SK-N-SH treated with all-trans-retinoic acid at 6 μM for 48 hours (cell line): ENCODE measurements around the gene NPAS3.

Source experiments
- ATAC-seq: fragments of 200-7000 bp; cut with Tn5 transposase; 3 replicates; pipeline ENCODE4 v1.9.1; 2020; ENCODE audit warnings: mild to moderate bottlenecking, moderate library complexity
- ARNTL ChIP-seq: fragments of 450-650 bp; formaldehyde crosslinking; IDR thresholded peaks from 2 replicates; pipeline ENCODE4 v1.5.0; 2020; ENCODE audit warnings: low read depth, mild to moderate bottlenecking, moderate library complexity, borderline replicate concordance
- BACH2 ChIP-seq: fragments of 250-450 bp; sonication (Bioruptor Pico); IDR thresholded peaks from 2 replicates; pipeline ENCODE4 v1.9.0; 2021; ENCODE audit warnings: mild to moderate bottlenecking, borderline replicate concordance
- CREB5 ChIP-seq: fragments of 250-450 bp; sonication (Bioruptor Pico); IDR thresholded peaks from 2 replicates; pipeline ENCODE4 v1.5.1; 2020; ENCODE audit warnings: low read depth, mild to moderate bottlenecking, moderate library complexity
- CSDC2 ChIP-seq: fragments of 250-450 bp; sonication (Bioruptor Pico); IDR thresholded peaks from 2 replicates; pipeline ENCODE4 v1.5.0; 2020; ENCODE audit warnings: mild to moderate bottlenecking, moderate library complexity
- CSRNP3 ChIP-seq: fragments of 250-450 bp; sonication (Bioruptor Pico); IDR thresholded peaks from 2 replicates; pipeline ENCODE4 v1.5.1; 2021; ENCODE audit warnings: mild to moderate bottlenecking, moderate library complexity
- ESRRG ChIP-seq: fragments of 250-450 bp; sonication (Bioruptor Pico); IDR thresholded peaks from 2 replicates; pipeline ENCODE4 v1.6.1; 2021; ENCODE audit warnings: mild to moderate bottlenecking
- GLIS3 ChIP-seq: fragments of 250-450 bp; sonication (Bioruptor Pico); IDR thresholded peaks from 2 replicates; pipeline ENCODE4 v1.5.0; 2020; ENCODE audit warnings: mild to moderate bottlenecking, moderate library complexity
- ISL1 ChIP-seq: fragments of 250-450 bp; sonication (Bioruptor Pico); IDR thresholded peaks from 2 replicates; pipeline ENCODE4 v2.1.2; 2022; ENCODE audit warnings: mild to moderate bottlenecking, moderate library complexity
- OSR1 ChIP-seq: fragments of 250-450 bp; sonication (Bioruptor Pico); IDR thresholded peaks from 2 replicates; pipeline ENCODE4 v1.8.0; 2022; ENCODE audit warnings: moderate library complexity, mild to moderate bottlenecking, inconsistent platforms
- PATZ1 ChIP-seq: fragments of 250-450 bp; sonication (Bioruptor Pico); IDR thresholded peaks from 2 replicates; pipeline ENCODE4 v1.8.0; 2020; ENCODE audit warnings: mild to moderate bottlenecking, moderate library complexity, borderline replicate concordance
- POU6F1 ChIP-seq: fragments of 250-450 bp; sonication (Bioruptor Pico); IDR thresholded peaks from 2 replicates; pipeline ENCODE4 v1.8.0; 2021; ENCODE audit warnings: low read depth, mild to moderate bottlenecking, moderate library complexity, borderline replicate concordance
- PPARA ChIP-seq: fragments of 250-450 bp; sonication (Bioruptor Pico); IDR thresholded peaks from 2 replicates; pipeline ENCODE4 v1.5.0; 2020; ENCODE audit warnings: mild to moderate bottlenecking, borderline replicate concordance
- RARB ChIP-seq: fragments of 250-450 bp; sonication (Bioruptor Pico); IDR thresholded peaks from 2 replicates; pipeline ENCODE4 v1.8.0; 2021; ENCODE audit warnings: mild to moderate bottlenecking, moderate library complexity
- SNAI2 ChIP-seq: fragments of 250-450 bp; sonication (Bioruptor Pico); IDR thresholded peaks from 2 replicates; pipeline ENCODE4 v1.5.0; 2020; ENCODE audit warnings: mild to moderate bottlenecking, moderate library complexity
- TOX ChIP-seq: fragments of 250-450 bp; sonication (Bioruptor Pico); IDR thresholded peaks from 2 replicates; pipeline ENCODE4 v1.8.0; 2021; ENCODE audit warnings: mild to moderate bottlenecking, moderate library complexity, borderline replicate concordance
- ZC3H10 ChIP-seq: fragments of 250-450 bp; sonication (Bioruptor Pico); IDR thresholded peaks from 2 replicates; pipeline ENCODE4 v1.5.1; 2021; ENCODE audit warnings: mild to moderate bottlenecking, moderate library complexity
- ZFP30 ChIP-seq: fragments of 450-650 bp; formaldehyde crosslinking; IDR thresholded peaks from 2 replicates; pipeline ENCODE4 v1.5.0; 2022; ENCODE audit warnings: mild to moderate bottlenecking, moderate library complexity
- ZNF565 ChIP-seq: fragments of 450-650 bp; formaldehyde crosslinking; conservative IDR thresholded peaks from 2 replicates; pipeline ENCODE4 v1.5.0; 2020; ENCODE audit warnings: low read depth, mild to moderate bottlenecking, moderate library complexity
- ZNF70 ChIP-seq: fragments of 450-650 bp; formaldehyde crosslinking; IDR thresholded peaks from 2 replicates; pipeline ENCODE4 v1.5.0; 2020; ENCODE audit warnings: mild to moderate bottlenecking, moderate library complexity
- ZNF8 ChIP-seq: fragments of 450-650 bp; formaldehyde crosslinking; IDR thresholded peaks from 2 replicates; pipeline ENCODE4 v1.5.0; 2020; ENCODE audit warnings: mild to moderate bottlenecking, moderate library complexity

NPAS3 gene

DNA sequence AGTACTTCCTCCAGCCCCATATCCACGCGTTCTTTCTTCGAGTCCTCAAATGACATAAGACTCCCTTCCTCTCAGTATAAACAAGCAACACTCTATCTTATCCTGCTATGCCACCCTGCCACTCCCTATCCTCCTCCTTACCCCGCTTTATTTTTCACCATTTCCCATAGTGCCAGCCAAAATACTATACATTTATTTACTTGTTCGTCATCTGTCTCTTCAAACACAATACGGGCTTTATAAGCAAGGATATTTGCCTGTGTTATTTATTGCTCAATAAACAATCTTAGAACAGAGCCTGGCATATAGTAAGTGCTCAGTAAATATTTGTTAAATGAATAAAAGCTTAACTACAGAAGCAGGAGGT lies 567.3 kb downstream of the NPAS3 start:
- TF ChIP-seq RARB (no peak), BACH2 (CRISPR knock-in tag) (no peak), ARNTL (CRISPR knock-in tag) (no peak), TOX (CRISPR knock-in tag) (no peak), ZNF565 (no peak), SNAI2 (no peak), CSDC2 (CRISPR knock-in tag) (no peak), ZFP30 (CRISPR knock-in tag) (no peak), POU6F1 (no peak), PPARA (CRISPR knock-in tag) (no peak), OSR1 (CRISPR knock-in tag) (no peak), CSRNP3 (no peak)
- no peak for ATAC-seq

DNA sequence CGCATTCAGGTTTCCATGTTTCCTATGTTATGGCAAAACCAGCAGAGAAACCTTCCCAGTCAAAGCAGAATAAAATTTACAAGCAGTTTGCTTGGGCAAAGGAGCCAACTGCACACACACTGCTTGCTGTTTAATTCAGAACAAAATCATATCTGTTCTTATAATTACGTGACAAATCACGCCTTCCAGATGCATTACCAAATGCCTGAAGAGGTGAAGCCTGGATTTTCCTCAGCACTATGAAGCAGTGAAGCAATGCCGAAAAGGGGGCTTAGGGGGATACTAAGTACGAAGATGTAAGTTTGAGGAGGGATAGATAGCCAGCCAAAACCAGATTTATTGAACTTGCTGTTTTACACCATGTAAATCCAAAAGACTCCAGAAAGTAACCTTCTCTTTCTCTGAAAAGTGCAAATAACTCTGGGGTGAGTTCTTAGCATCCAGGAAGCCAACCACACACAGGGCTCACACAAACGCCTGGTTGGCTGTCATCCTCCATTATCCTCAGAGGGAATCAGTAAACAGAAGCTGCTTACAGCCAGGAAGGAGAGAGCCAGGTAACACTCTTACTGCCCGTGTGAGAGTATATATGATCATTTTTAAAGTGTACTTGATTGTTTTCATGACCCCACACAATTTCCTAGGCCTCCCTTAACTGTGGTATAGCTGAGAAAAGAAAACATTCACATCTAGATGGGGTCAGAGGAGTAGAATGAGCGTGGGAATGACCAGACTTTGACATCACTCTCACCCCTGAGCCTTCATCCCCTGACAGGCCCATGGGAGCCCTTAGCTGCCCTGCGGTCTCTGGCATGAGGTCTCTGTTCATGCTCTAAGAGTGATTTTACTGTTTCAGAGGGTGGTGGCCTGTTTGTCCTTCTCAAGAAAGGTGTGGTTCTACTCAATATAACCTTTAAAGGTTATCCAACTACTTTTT lies 569.7 kb downstream of the NPAS3 start:
- TF ChIP-seq PATZ1 = no peak
- TF ChIP-seq, all 23 proteins: peak for 0
- ATAC-seq = peak; percentile 39; the same call in 1 of the 3 replicates

GRCh38 chr14:33509454-33509853 lies 570.8 kb downstream of the NPAS3 start:
- TF ChIP-seq OSR1 (CRISPR knock-in tag) = no peak
- TF ChIP-seq GLIS3 (CRISPR knock-in tag) = no peak
- no peak for TF ChIP-seq ZFP30 (CRISPR knock-in tag)
- TF ChIP-seq CSDC2 (CRISPR knock-in tag) = no peak
- TF ChIP-seq BACH2 (CRISPR knock-in tag) = no peak
- TF ChIP-seq ISL1 (CRISPR knock-in tag) = no peak
- TF ChIP-seq ZC3H10 (CRISPR knock-in tag) = no peak
- no peak for TF ChIP-seq CSRNP3
- no peak for TF ChIP-seq ZNF70 (CRISPR knock-in tag)
- TF ChIP-seq TOX (CRISPR knock-in tag) = no peak
- no peak for TF ChIP-seq ESRRG (CRISPR knock-in tag)
- no peak for TF ChIP-seq POU6F1
- no peak for TF ChIP-seq CREB5 (CRISPR knock-in tag)
- TF ChIP-seq PATZ1 = no peak
- no peak for TF ChIP-seq ZNF565
- TF ChIP-seq ZNF8 (CRISPR knock-in tag) = no peak
- no peak for ATAC-seq
